ENCODE results near the gene SLC26A9. TPM values are rescaled to one million over a fixed set of nuclear protein-coding genes. Genes with fewer than 3 reads are reported as not detected.

The SLC26A9 gene
- total RNA-seq, 1 donor = not detected

GRCh38 chr1:205933671-205934618 is 9.3 kb downstream of the SLC26A9 start:
- H3K36me3 ChIP-seq (ENCODE audit: insufficient read depth, low read length) = no peaks in the 10 kb centered on the region
- peak; percentile 93 for DNase-seq (ENCODE audit: insufficient read length, low spot score, missing footprints)
- H3K4me2 ChIP-seq (ENCODE audit: insufficient read depth, low read length) = peak overlapping the region; percentile 60
- H2AFZ ChIP-seq (ENCODE audit: low read length) = peak overlapping the region; percentile 79
- no peak for TF ChIP-seq CTCF (IDR thresholded peaks at IDR 0.05; ENCODE audit: extremely low read depth, low read depth, low read length)
- no peaks in the 10 kb centered on the region for H4K20me1 ChIP-seq (ENCODE audit: insufficient read depth, low read length)
- H3K4me1 ChIP-seq (ENCODE audit: insufficient read depth, low read length) = peaks cover 32% of the 10 kb centered on the region
- peaks cover 6% of the 10 kb centered on the region for H3K27me3 ChIP-seq (ENCODE audit: insufficient read depth, low read length)
- H3K4me3 ChIP-seq (ENCODE audit: insufficient read depth, low read length) = no peak overlapping the region
- H3K27ac ChIP-seq (ENCODE audit: low read depth, low read length) = peak overlapping the region; percentile 70
- no peaks in the 10 kb centered on the region for H3K79me2 ChIP-seq (ENCODE audit: insufficient read depth, low read length)
- H3K9me3 ChIP-seq (ENCODE audit: low read depth, low read length) = no peaks in the 10 kb centered on the region

GRCh38 chr1:205932776-205933175 is 10.5 kb downstream of the SLC26A9 start:
- no peaks in the 10 kb centered on the region for H3K9me3 ChIP-seq (ENCODE audit: low read depth, low read length)
- no peak for TF ChIP-seq CTCF (IDR thresholded peaks at IDR 0.05; ENCODE audit: extremely low read depth, low read depth, low read length)
- H3K27me3 ChIP-seq (ENCODE audit: insufficient read depth, low read length) = no peaks in the 10 kb centered on the region
- H3K36me3 ChIP-seq (ENCODE audit: insufficient read depth, low read length) = no peaks in the 10 kb centered on the region
- peaks cover 32% of the 10 kb centered on the region for H3K4me1 ChIP-seq (ENCODE audit: insufficient read depth, low read length)
- no peak overlapping the region for H2AFZ ChIP-seq (ENCODE audit: low read length)
- peak; percentile 60 for DNase-seq (ENCODE audit: insufficient read length, low spot score, missing footprints)
- H3K79me2 ChIP-seq (ENCODE audit: insufficient read depth, low read length) = no peaks in the 10 kb centered on the region
- no peak overlapping the region for H3K27ac ChIP-seq (ENCODE audit: low read depth, low read length)
- H3K4me3 ChIP-seq (ENCODE audit: insufficient read depth, low read length) = no peak overlapping the region
- no peak overlapping the region for H3K4me2 ChIP-seq (ENCODE audit: insufficient read depth, low read length)
- H4K20me1 ChIP-seq (ENCODE audit: insufficient read depth, low read length) = no peaks in the 10 kb centered on the region

- no peak overlapping the region for H3K27ac ChIP-seq (ENCODE audit: low read depth, low read length)
- no peaks in the 10 kb centered on the region for H3K36me3 ChIP-seq (ENCODE audit: insufficient read depth, low read length)
- no peak for TF ChIP-seq CTCF (IDR thresholded peaks at IDR 0.05; ENCODE audit: extremely low read depth, low read depth, low read length)
- peak; percentile 76 for DNase-seq (ENCODE audit: insufficient read length, low spot score, missing footprints)
- H3K9me3 ChIP-seq (ENCODE audit: low read depth, low read length) = no peaks in the 10 kb centered on the region
- no peak overlapping the region for H3K4me3 ChIP-seq (ENCODE audit: insufficient read depth, low read length)
- H2AFZ ChIP-seq (ENCODE audit: low read length) = no peak overlapping the region
- H3K4me1 ChIP-seq (ENCODE audit: insufficient read depth, low read length) = peaks cover 26% of the 10 kb centered on the region
- H4K20me1 ChIP-seq (ENCODE audit: insufficient read depth, low read length) = no peaks in the 10 kb centered on the region
- no peaks in the 10 kb centered on the region for H3K79me2 ChIP-seq (ENCODE audit: insufficient read depth, low read length)
- H3K4me2 ChIP-seq (ENCODE audit: insufficient read depth, low read length) = no peak overlapping the region
- H3K27me3 ChIP-seq (ENCODE audit: insufficient read depth, low read length) = no peaks in the 10 kb centered on the region
These were observed 12.4 kb downstream of the SLC26A9 start for GRCh38 chr1:205930799-205931281.

- no peaks in the 10 kb centered on the region for H4K20me1 ChIP-seq (ENCODE audit: insufficient read depth, low read length)
- no peak overlapping the region for H3K27ac ChIP-seq (ENCODE audit: low read depth, low read length)
- no peak overlapping the region for H3K4me3 ChIP-seq (ENCODE audit: insufficient read depth, low read length)
- H3K4me2 ChIP-seq (ENCODE audit: insufficient read depth, low read length) = no peak overlapping the region
- H3K9me3 ChIP-seq (ENCODE audit: low read depth, low read length) = no peaks in the 10 kb centered on the region
- no peaks in the 10 kb centered on the region for H3K79me2 ChIP-seq (ENCODE audit: insufficient read depth, low read length)
- H3K36me3 ChIP-seq (ENCODE audit: insufficient read depth, low read length) = no peaks in the 10 kb centered on the region
- H3K4me1 ChIP-seq (ENCODE audit: insufficient read depth, low read length) = peaks cover 26% of the 10 kb centered on the region
- no peaks in the 10 kb centered on the region for H3K27me3 ChIP-seq (ENCODE audit: insufficient read depth, low read length)
- TF ChIP-seq CTCF (IDR thresholded peaks at IDR 0.05; ENCODE audit: extremely low read depth, low read depth, low read length) = no peak
- no peak overlapping the region for H2AFZ ChIP-seq (ENCODE audit: low read length)
- peak; percentile 39 for DNase-seq (ENCODE audit: insufficient read length, low spot score, missing footprints)
These were observed 13.1 kb downstream of the SLC26A9 start for GRCh38 chr1:205930195-205930577.

All from osteoblast (primary cell).